Caki2 (cell line): ENCODE results near the gene GPR25. TPM values are rescaled to one million over a fixed set of nuclear protein-coding genes. Genes with fewer than 3 reads are reported as not detected.

ENCODE experiments used
- DNase-seq: peaks from one replicate; pipeline ENCODE4 v3.0.0-alpha.2; 2015; ENCODE audit warnings: low read depth
- in situ Hi-C: cut with HindIII; loops from 2 replicates; pipeline ENCODE4 v1.10.0; 2016; ENCODE audit warnings: low sequenced_read_pairs, low pct_unique_long_range_greater_than_20kb, mixed read lengths
- total RNA-seq: library from RNA; depleted of rRNA; stranded (reverse); fragments of >200 nt; shearing (Covaris generic); gene quantifications from 2 replicates; pipeline ENCODE4 v1.2.3, GENCODE V29; 2014; ENCODE audit warnings: low replicate concordance; rRNA removed

Gene GPR25, protein sequence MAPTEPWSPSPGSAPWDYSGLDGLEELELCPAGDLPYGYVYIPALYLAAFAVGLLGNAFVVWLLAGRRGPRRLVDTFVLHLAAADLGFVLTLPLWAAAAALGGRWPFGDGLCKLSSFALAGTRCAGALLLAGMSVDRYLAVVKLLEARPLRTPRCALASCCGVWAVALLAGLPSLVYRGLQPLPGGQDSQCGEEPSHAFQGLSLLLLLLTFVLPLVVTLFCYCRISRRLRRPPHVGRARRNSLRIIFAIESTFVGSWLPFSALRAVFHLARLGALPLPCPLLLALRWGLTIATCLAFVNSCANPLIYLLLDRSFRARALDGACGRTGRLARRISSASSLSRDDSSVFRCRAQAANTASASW
- not detected in 2 replicates for total RNA-seq

- DNase-seq: no peak
- in situ Hi-C loops: no loop called here
Measured at GRCh38 chr1:200872446-200873115, at the start of gene GPR25. GPR25 (plus strand) TSS chr1:200872981; CDS start chr1:200873038, 57 bp downstream.

DNA sequence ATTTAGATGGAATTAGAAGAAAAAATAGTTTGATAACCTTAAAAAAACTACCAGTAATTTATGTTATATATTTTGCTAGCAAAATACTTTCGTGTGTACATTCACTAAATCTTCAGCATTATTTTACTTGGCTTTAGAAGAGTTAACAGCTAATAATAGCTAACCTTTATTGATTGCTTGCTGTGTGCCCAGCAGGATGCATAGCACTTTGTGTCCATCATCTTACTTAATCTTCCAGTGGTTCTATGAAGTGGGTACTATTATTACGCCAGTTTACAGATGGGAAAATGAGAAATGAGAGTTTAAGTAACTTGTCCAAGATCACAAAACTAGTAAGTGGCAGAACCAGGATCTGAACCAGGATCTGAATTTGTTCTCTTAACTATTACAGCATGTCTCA, 41.7 kb upstream of the GPR25 start:
- DNase-seq: no peak
- in situ Hi-C loops: no loop called here

GRCh38 chr1:200834383-200834782, 38.4 kb upstream of the GPR25 start:
- DNase-seq: no peak
- in situ Hi-C loops: no loop called here

- in situ Hi-C loops: no loop called here
- DNase-seq: no peak
Measured at GRCh38 chr1:200836213-200836612, 36.6 kb upstream of the GPR25 start.

DNA sequence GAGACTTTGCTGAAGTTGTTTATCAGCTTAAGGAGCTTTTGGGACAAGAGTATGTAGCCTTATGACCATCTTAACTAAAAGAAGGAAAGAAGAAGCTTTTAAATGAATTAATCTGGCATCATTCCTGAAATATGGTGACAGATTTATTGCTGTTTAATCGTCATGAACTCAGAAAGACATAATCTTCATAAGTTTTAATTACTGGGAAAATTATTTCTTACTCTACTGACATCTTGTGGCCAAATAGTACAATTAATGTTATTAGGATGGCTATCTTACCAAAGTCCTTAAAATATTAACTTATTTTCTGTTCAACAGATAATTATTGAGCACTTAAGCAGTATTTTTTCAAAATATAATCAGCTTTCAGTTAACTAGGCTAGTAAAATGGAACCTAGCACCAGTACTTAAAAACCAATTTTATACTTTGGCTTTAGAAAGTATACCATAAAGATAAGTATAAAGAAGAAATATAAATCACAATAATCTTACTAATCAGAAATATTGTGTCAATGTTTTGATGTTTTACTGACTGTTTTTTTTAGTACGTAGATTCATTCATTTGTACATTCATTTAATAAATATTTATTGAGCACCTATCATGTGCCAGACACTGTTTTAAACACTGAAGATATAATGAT, 34.7 kb upstream of the GPR25 start:
- in situ Hi-C loops: no loop called here

DNA sequence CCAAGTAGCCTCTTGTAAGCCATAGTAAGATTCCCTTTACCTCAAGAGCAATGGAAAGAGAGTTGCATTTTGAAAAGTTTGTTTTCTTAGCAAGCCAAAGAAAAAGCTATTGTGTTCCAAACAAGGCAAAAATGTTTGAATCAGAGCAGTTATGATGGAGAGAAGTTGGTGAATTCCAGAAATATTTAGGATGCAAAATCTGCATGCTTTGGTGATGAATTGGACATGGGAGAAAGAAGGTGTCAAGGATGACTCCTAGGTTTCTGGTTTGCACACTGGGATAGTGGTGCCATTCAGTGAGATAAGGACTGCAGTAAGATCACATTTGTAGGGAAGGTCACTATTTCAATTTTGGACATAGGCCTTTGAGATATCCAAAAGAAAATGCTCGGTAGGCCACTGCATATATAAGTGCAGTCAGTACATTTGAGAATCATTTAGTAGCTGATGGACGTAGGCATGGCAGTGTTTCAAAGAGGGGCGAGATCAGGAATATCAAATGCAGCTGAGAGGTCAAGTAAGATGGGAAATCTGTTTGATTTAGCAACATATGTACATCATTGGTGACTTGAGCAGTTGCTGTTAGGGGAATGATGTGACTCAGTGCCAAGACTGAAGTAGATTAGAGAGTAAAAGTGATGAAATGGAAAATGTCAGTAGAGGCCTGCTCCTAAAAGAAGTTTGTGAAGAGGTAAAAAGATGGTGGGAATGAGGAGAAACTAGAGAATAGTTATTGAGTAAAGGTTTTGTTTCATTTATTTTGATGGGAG, 33.9 kb upstream of the GPR25 start:
- in situ Hi-C loops: no loop called here
- no peak for DNase-seq

More for the DNA sequence above, 34.7 kb upstream of the GPR25 start:
- peak; percentile 14 for DNase-seq

GRCh38 chr1:200845360-200845759, 27.4 kb upstream of the GPR25 start:
- DNase-seq: no peak
- in situ Hi-C loops: no loop called here

- no peak for DNase-seq
- in situ Hi-C loops: no loop called here
Measured at GRCh38 chr1:200846398-200846797, 26.4 kb upstream of the GPR25 start.

- in situ Hi-C loops: no loop called here
Measured at GRCh38 chr1:200849430-200849829, 23.4 kb upstream of the GPR25 start.

DNA sequence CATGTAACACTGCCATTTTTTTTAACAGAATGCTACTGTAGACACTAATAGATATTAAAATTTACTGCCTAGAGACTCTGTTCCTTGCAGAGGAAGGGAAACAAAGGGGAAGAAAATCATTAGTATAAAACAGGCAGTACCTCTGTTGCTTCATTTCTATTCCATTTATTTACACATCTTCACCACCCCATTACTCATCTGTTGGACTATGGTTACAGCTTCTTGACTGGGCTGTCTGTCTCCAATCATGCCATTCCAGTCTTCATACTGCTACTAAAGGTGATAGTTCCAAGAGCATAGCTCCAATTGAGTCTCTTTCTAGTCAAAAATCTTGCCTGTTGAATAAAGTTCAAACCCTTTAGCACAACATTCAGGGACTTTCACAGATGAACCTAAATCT, 22.2 kb upstream of the GPR25 start:
- no peak for DNase-seq

More at GRCh38 chr1:200849430-200849829, 23.4 kb upstream of the GPR25 start:
- DNase-seq: no peak

GRCh38 chr1:200856716-200857357, 15.9 kb upstream of the GPR25 start:
- in situ Hi-C loops: no loop called here
- no peak for DNase-seq

More for the DNA sequence above, 22.2 kb upstream of the GPR25 start:
- in situ Hi-C loops: no loop called here

GRCh38 chr1:200857804-200858203, 15.0 kb upstream of the GPR25 start:
- in situ Hi-C loops: no loop called here
- DNase-seq: no peak

- no peak for DNase-seq
- in situ Hi-C loops: no loop called here
Measured at GRCh38 chr1:200861937-200862647, 10.7 kb upstream of the GPR25 start.

DNA sequence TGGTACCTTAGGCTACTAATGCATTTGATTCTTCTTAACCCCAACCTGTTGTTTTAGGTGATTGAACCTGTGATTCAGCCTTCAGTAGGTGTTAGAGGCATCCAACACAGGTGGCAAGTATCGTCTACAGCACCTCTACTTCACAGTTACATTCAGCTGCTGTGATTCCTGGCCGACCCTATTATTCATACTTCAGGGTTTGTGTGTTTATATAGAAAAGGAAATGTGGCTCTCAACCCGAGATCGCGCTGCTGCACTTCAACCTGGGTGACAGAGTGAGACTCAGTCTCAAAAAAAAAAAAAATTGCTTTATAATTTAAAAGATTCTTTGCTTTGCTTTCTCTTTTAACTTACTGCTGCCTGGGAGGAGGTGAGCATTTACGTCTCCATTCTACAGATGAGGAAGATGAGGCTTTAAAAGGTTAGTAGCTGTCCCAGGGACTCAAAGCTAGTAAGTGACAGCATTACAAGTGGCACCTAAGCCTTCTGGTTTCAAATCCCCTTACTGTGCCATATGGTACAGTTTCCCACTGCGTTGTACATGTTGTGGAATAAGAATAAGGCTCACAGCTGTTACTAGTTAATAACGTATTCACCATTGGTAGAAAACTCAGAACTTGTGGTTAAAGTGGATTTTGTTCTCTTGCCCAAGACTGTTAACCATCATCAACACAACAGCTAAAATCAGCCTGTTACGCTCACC, 9.9 kb upstream of the GPR25 start:
- in situ Hi-C loops: no loop called here
- DNase-seq: no peak

GRCh38 chr1:200866116-200866515, 6.7 kb upstream of the GPR25 start:
- DNase-seq: no peak
- in situ Hi-C loops: no loop called here

DNA sequence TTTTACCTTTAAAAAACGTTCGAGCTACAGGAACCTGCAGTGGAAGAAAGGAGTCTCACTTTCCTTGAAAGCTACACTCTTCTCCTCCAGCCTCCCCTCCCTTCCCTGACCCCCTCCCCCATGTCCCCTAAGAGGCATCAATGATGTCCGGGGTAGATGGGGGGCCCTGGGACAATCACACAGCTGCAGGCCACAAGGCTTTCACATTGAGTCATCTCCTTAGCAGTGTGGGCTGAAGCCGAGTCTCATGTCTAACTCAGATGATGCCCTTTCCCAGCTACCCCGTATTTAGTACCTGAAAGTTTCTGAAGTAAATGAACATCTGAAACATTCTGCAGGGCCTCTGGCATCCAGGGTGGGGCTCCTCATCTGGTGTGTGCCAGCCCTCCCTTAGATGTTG, 6.3 kb upstream of the GPR25 start:
- DNase-seq: no peak
- in situ Hi-C loops: no loop called here
